ENCODE data around the gene ABR. TPM values are rescaled to one million over a fixed set of nuclear protein-coding genes. Genes with fewer than 3 reads are reported as not detected.

Gene ABR
- total RNA-seq, 1 experiment from 2014 or later, result 78.3 TPM

DNA sequence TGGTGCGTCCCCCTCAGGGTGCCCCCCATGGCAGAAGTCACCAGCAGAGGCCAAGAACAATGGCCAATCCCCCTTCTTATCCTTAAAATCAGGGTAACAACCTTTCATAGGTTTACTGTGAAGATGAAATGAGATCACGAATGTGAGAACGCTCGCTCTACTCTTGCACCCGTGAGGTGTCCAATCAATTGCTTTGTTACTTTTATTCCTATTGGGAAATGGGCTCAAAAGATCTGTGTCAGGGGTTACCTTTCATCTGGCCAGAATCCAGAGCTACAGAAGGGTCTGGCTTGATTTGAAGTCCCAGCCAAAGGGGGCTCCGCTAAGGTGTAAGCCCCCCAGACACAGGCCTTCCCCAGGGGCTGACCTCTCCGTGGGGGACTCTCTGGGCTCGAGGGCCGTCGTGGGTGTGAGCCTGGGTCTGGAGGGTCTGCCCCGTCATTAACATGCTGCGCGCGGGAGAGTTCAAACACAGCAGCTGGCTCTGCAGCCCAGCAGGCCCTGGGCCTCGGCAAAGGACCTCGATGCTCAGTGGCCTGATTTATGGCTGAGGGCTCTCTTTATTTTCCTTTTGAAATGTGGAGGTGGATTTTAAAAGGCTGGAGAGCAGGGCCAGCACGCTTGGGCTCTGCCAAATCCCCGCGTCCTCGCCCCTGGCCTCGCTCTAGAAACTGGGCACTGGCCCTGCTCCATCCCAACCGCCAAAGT, 10.4 kb downstream of the ABR start:
- TF ChIP-seq, protein P1, sequence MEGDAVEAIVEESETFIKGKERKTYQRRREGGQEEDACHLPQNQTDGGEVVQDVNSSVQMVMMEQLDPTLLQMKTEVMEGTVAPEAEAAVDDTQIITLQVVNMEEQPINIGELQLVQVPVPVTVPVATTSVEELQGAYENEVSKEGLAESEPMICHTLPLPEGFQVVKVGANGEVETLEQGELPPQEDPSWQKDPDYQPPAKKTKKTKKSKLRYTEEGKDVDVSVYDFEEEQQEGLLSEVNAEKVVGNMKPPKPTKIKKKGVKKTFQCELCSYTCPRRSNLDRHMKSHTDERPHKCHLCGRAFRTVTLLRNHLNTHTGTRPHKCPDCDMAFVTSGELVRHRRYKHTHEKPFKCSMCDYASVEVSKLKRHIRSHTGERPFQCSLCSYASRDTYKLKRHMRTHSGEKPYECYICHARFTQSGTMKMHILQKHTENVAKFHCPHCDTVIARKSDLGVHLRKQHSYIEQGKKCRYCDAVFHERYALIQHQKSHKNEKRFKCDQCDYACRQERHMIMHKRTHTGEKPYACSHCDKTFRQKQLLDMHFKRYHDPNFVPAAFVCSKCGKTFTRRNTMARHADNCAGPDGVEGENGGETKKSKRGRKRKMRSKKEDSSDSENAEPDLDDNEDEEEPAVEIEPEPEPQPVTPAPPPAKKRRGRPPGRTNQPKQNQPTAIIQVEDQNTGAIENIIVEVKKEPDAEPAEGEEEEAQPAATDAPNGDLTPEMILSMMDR (IDR thresholded peaks at IDR 0.05; ENCODE audit: insufficient read depth in 1 of 2, low read depth in 1 of 2, low read length in 1 of 2, severe bottlenecking in 1 of 2, unreplicated experiment in 1 of 2), result no peak
- ChIA-PET POLR2A (no interaction called here), CTCF (no interaction called here)
- intact Hi-C loops (cut with micrococcal nuclease; ENCODE audit: unreplicated experiment), result no loop called here
- BruUV-seq (replicated peaks), result no TSS peak
- Mint-ChIP-seq H3K4me1 (ENCODE audit: low read depth, unreplicated experiment) (no peaks in the 10 kb centered on the region), H3K27ac (ENCODE audit: unreplicated experiment) (no peak overlapping the region), H3K27me3 (ENCODE audit: insufficient read depth, unreplicated experiment) (no peaks in the 10 kb centered on the region), H3K36me3 (ENCODE audit: insufficient read depth, unreplicated experiment) (no peaks in the 10 kb centered on the region), H3K9me3 (ENCODE audit: unreplicated experiment) (no peaks in the 10 kb centered on the region), H3K4me3 (ENCODE audit: unreplicated experiment) (no peak overlapping the region)
- Histone ChIP-seq H3K4me3 (ENCODE audit: low read depth, low read length) (no peak overlapping the region), H3K27me3 (replicated peaks; ENCODE audit: control insufficient read depth, insufficient read depth, low read length) (no peaks in the 10 kb centered on the region), H3K9me3 (no peaks in the 10 kb centered on the region), H3K36me3 (ENCODE audit: control insufficient read depth, insufficient read depth, low read length) (no peaks in the 10 kb centered on the region), H3K4me1 (no peaks in the 10 kb centered on the region)
- DNase-seq, result no peak

DNA sequence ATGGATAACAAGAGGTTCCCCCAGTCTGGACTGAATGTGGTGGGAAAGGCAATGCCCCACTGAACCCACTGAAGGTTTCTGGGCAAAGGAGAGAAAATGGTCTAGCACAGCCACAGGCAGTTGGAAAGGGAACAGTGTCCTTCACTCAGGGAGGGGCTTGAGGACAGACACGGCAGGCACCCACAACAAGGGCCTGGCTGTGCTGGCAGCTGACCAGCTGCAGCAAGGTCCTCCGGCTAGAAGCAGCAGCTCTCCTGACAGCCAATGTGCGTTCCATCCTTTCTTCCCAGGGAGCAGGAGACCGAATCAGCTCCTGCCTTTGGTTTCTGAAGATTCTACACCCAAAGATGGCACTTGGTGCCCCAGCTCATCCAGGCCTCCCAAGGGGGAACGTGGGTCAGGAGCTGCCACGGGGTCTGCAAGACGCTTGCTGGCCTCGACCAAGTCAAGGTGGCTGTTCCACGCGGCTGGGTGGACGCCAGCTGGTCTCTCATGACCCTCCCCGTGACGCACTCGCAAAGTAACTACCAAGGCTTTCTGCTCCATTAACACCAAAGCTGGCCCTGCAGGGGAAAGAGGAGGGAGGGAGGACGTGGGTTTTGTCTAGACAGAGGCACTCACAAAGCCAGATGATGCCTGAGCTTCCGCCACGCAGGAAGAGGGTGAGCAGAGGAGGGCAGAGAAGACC, 11.1 kb downstream of the ABR start:
- Histone ChIP-seq H3K36me3 (ENCODE audit: control insufficient read depth, insufficient read depth, low read length) (no peaks in the 10 kb centered on the region), H3K4me3 (ENCODE audit: low read depth, low read length) (no peak overlapping the region), H3K9me3 (no peaks in the 10 kb centered on the region), H3K27me3 (replicated peaks; ENCODE audit: control insufficient read depth, insufficient read depth, low read length) (no peaks in the 10 kb centered on the region), H3K4me1 (no peaks in the 10 kb centered on the region)
- no peak overlapping the region for H3K4me3 Mint-ChIP-seq (ENCODE audit: unreplicated experiment)
- H3K27me3 Mint-ChIP-seq (ENCODE audit: insufficient read depth, unreplicated experiment), result no peaks in the 10 kb centered on the region
- no peaks in the 10 kb centered on the region for H3K4me1 Mint-ChIP-seq (ENCODE audit: low read depth, unreplicated experiment)
- CTCF ChIA-PET, result no interaction called here
- POLR2A ChIA-PET, result no interaction called here
- no TSS peak for BruUV-seq (replicated peaks)
- H3K9me3 Mint-ChIP-seq (ENCODE audit: unreplicated experiment), result no peaks in the 10 kb centered on the region
- no peak for DNase-seq
- TF ChIP-seq, protein P1 (IDR thresholded peaks at IDR 0.05; ENCODE audit: insufficient read depth in 1 of 2, low read depth in 1 of 2, low read length in 1 of 2, severe bottlenecking in 1 of 2, unreplicated experiment in 1 of 2), result no peak
- H3K36me3 Mint-ChIP-seq (ENCODE audit: insufficient read depth, unreplicated experiment), result no peaks in the 10 kb centered on the region
- intact Hi-C loops (cut with micrococcal nuclease; ENCODE audit: unreplicated experiment), result no loop called here
- H3K27ac Mint-ChIP-seq (ENCODE audit: unreplicated experiment), result no peak overlapping the region

DNA sequence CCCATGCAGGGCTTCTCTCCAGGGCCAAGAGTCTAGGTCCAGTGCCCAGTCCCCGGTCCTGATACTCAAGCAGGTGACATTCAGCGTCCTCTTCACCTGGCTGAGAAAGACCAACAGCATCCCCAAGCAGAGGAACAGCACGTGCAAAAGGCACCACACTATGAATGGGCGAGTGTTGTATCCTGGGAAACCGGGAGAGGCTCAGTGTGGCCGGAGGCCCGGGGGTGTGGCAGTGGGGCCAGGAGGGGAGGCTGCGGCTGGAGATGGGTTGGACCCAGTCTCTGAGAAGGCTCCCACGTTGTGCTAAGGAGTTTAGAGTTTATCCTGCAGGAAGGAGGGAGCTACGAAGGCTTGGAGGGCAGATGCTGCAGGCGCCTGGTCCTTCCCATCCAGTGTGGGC, 13.5 kb downstream of the ABR start:
- intact Hi-C loops (cut with micrococcal nuclease; ENCODE audit: unreplicated experiment), result no loop called here
- Mint-ChIP-seq H3K9me3 (ENCODE audit: unreplicated experiment) (no peaks in the 10 kb centered on the region), H3K4me1 (ENCODE audit: low read depth, unreplicated experiment) (no peaks in the 10 kb centered on the region), H3K36me3 (ENCODE audit: insufficient read depth, unreplicated experiment) (no peaks in the 10 kb centered on the region), H3K27me3 (ENCODE audit: insufficient read depth, unreplicated experiment) (no peaks in the 10 kb centered on the region), H3K27ac (ENCODE audit: unreplicated experiment) (no peak overlapping the region), H3K4me3 (ENCODE audit: unreplicated experiment) (no peak overlapping the region)
- H3K36me3 ChIP-seq (ENCODE audit: control insufficient read depth, insufficient read depth, low read length), result no peaks in the 10 kb centered on the region
- TF ChIP-seq, protein P1 (IDR thresholded peaks at IDR 0.05; ENCODE audit: insufficient read depth in 1 of 2, low read depth in 1 of 2, low read length in 1 of 2, severe bottlenecking in 1 of 2, unreplicated experiment in 1 of 2), result no peak
- no peaks in the 10 kb centered on the region for H3K9me3 ChIP-seq
- no peaks in the 10 kb centered on the region for H3K4me1 ChIP-seq
- no peaks in the 10 kb centered on the region for H3K27me3 ChIP-seq (replicated peaks; ENCODE audit: control insufficient read depth, insufficient read depth, low read length)
- no peak overlapping the region for H3K4me3 ChIP-seq (ENCODE audit: low read depth, low read length)
- ChIA-PET CTCF (interaction anchor here (0.7 kb wide), 1 partner anchor 110 kb away, joined by 3 read pairs; no protein-coding TSS in a partner anchor), POLR2A (no interaction called here)
- DNase-seq, result no peak
- BruUV-seq (replicated peaks), result no TSS peak

All from Caco-2 (cell line).